SU-DHL-6 (cell line): ENCODE results near the gene PRR35.

Source experiments
- H2AFZ ChIP-seq: fragments of 200-600 bp; sonication (generic); 2 replicates; pipeline ENCODE4 v1.6.1; 2014; ENCODE audit warnings: low read depth, mild to moderate bottlenecking, moderate library complexity, mixed read lengths, antibody characterized with exemption, low read length; ENCODE audit not compliant: severe bottlenecking
- H3F3A ChIP-seq: fragments of 200-600 bp; shearing (Covaris generic); 2 replicates; pipeline ENCODE4 v1.6.0; 2016; ENCODE audit warnings: antibody characterized with exemption, mild to moderate bottlenecking; ENCODE audit not compliant: insufficient read depth
- H3K27ac ChIP-seq: fragments of 200-600 bp; sonication (generic); 2 replicates; pipeline ENCODE4 v1.5.1; 2016; ENCODE audit warnings: low read depth, mild to moderate bottlenecking, low read length, moderate library complexity, mixed read lengths
- H3K27me3 ChIP-seq: fragments of 200-600 bp; sonication (generic), shearing (Covaris generic); 2 replicates; pipeline ENCODE4 v1.6.0; 2014; ENCODE audit warnings: mild to moderate bottlenecking, low read length
- H3K36me3 ChIP-seq: fragments of 200-600 bp; sonication (generic); 2 replicates; pipeline ENCODE4 v1.6.1; 2014; ENCODE audit warnings: mild to moderate bottlenecking, low read length, mixed read lengths
- H3K4me2 ChIP-seq: fragments of 300-600, 200-600 bp; shearing (Covaris generic), sonication (generic); 2 replicates; pipeline ENCODE4 v1.6.0; 2014; ENCODE audit warnings: low read length, low read depth, mild to moderate bottlenecking; ENCODE audit not compliant: poor library complexity, severe bottlenecking
- H3K4me3 ChIP-seq: fragments of 200-600 bp; sonication (generic); 2 replicates; pipeline ENCODE4 v1.5.1; 2014; ENCODE audit warnings: antibody characterized with exemption, low read length, mild to moderate bottlenecking, mixed read lengths; ENCODE audit not compliant: insufficient read depth, poor library complexity, severe bottlenecking
- H3K79me2 ChIP-seq: fragments of 200-600 bp; sonication (generic); 2 replicates; pipeline ENCODE4 v1.6.1; 2014; ENCODE audit warnings: mild to moderate bottlenecking, low read length, moderate library complexity; ENCODE audit not compliant: insufficient read depth
- H3K9ac ChIP-seq: fragments of 200-600 bp; sonication (generic); 2 replicates; pipeline ENCODE4 v1.7.0; 2014; ENCODE audit warnings: mild to moderate bottlenecking, low read length
- H3K9me2 ChIP-seq: fragments of 200-600 bp; sonication (generic); replicated peaks from 2 replicates; pipeline ENCODE4 v1.6.1; 2014; ENCODE audit warnings: low read length; ENCODE audit not compliant: insufficient read depth
- H3K9me3 ChIP-seq: fragments of 200-600 bp; sonication (generic); 2 replicates; pipeline ENCODE4 v1.6.1; 2014; ENCODE audit warnings: low read length, mixed read lengths; ENCODE audit not compliant: insufficient read depth
- H4K20me1 ChIP-seq: fragments of 200-600 bp; sonication (generic); 2 replicates; pipeline ENCODE4 v1.6.1; 2014; ENCODE audit warnings: low read depth, mild to moderate bottlenecking, antibody characterized with exemption, low read length, moderate library complexity, mixed read lengths
- CTCF ChIP-seq: fragments of 200-600 bp; sonication (generic); IDR thresholded peaks from one replicate; pipeline ENCODE4 v1.5.1; 2017; ENCODE audit warnings: antibody characterized with exemption, mild to moderate bottlenecking, low read length, moderate library complexity; ENCODE audit not compliant: insufficient read depth, poor library complexity, severe bottlenecking
- EZH2phosphoT487 ChIP-seq: fragments of 200-600 bp; sonication (generic), shearing (Covaris generic); conservative IDR thresholded peaks from 2 replicates; pipeline ENCODE4 v1.6.1; 2018; ENCODE audit warnings: mild to moderate bottlenecking, antibody characterized with exemption, low read length, moderate library complexity, mixed read lengths

PRR35 gene

GRCh38 chr16:515175-515938 lies 44.8 kb upstream of the PRR35 start:
- Histone ChIP-seq H3K27ac (no peak overlapping the region), H3F3A (no peaks in the 10 kb centered on the region), H3K9me2 (no peaks in the 10 kb centered on the region), H3K79me2 (no peaks in the 10 kb centered on the region), H4K20me1 (no peaks in the 10 kb centered on the region), H3K27me3 (no peaks in the 10 kb centered on the region), H3K4me2 (no peak overlapping the region), H2AFZ (no peak overlapping the region), H3K9me3 (no peaks in the 10 kb centered on the region), H3K9ac (no peak overlapping the region), H3K4me3 (no peak overlapping the region), H3K36me3 (no peaks in the 10 kb centered on the region)
- TF ChIP-seq EZH2phosphoT487, result no peak
- TF ChIP-seq CTCF, result no peak

- Histone ChIP-seq H3K4me2 (no peak overlapping the region), H2AFZ (no peak overlapping the region), H4K20me1 (no peaks in the 10 kb centered on the region), H3F3A (no peaks in the 10 kb centered on the region), H3K79me2 (no peaks in the 10 kb centered on the region), H3K9me3 (no peaks in the 10 kb centered on the region), H3K4me3 (no peak overlapping the region), H3K9ac (no peak overlapping the region), H3K27me3 (no peaks in the 10 kb centered on the region), H3K27ac (no peak overlapping the region), H3K9me2 (no peaks in the 10 kb centered on the region), H3K36me3 (no peaks in the 10 kb centered on the region)
- TF ChIP-seq CTCF (no peak), EZH2phosphoT487 (no peak)
Measured at GRCh38 chr16:515939-516226, 44.3 kb upstream of the PRR35 start.

GRCh38 chr16:516301-516700 lies 43.9 kb upstream of the PRR35 start:
- Histone ChIP-seq H3K36me3 (no peaks in the 10 kb centered on the region), H4K20me1 (no peaks in the 10 kb centered on the region), H3K9me3 (no peaks in the 10 kb centered on the region), H3K79me2 (no peaks in the 10 kb centered on the region), H3K4me2 (no peak overlapping the region), H3K27me3 (no peaks in the 10 kb centered on the region), H3K9ac (no peak overlapping the region), H3K9me2 (no peaks in the 10 kb centered on the region), H3F3A (no peaks in the 10 kb centered on the region), H2AFZ (no peak overlapping the region), H3K4me3 (no peak overlapping the region), H3K27ac (no peak overlapping the region)
- TF ChIP-seq CTCF (no peak), EZH2phosphoT487 (no peak)
